ENCODE measurements around the gene PTTG1. TPM values are rescaled to one million over a fixed set of nuclear protein-coding genes. Genes with fewer than 3 reads are reported as not detected.

The PTTG1 gene
- polyA plus RNA-seq, 1 donor (not counting 4 experiments of a cell fraction or from before 2014, with no cell fraction given) = 112 TPM

GRCh38 chr5:160475864-160476438, 54.3 kb downstream of the PTTG1 start:
- Histone ChIP-seq H3K27ac (ENCODE audit: control insufficient read depth, insufficient read depth, low read length) (no peak overlapping the region), H3K9me3 (ENCODE audit: control insufficient read depth, low read depth, low read length) (no peaks in the 10 kb centered on the region), H3K4me2 (ENCODE audit: control insufficient read depth, extremely low read depth, insufficient read depth, low read depth, low read length) (no peak overlapping the region), H3K4me3 (ENCODE audit: control insufficient read depth in 2 of 3, extremely low read depth in 1 of 3, insufficient read depth in 2 of 3, low read depth in 1 of 3, low read length in 3 of 3) (no peak overlapping the region), H3K79me2 (ENCODE audit: control insufficient read depth, insufficient read depth, low read length) (no peaks in the 10 kb centered on the region), H3K9ac (ENCODE audit: control insufficient read depth, extremely low read depth, insufficient read depth, low read length) (no peak overlapping the region), H4K20me1 (ENCODE audit: control insufficient read depth, extremely low read depth, insufficient read depth, low read length) (no peaks in the 10 kb centered on the region), H3K36me3 (ENCODE audit: control insufficient read depth in 2 of 2, extremely low read depth in 1 of 2, insufficient read depth in 2 of 2, low read length in 2 of 2) (no peaks in the 10 kb centered on the region), H2AFZ (ENCODE audit: control insufficient read depth, low read length) (no peak overlapping the region), H3K27me3 (ENCODE audit: control insufficient read depth, extremely low read depth, insufficient read depth, low read length) (no peaks in the 10 kb centered on the region), H3K4me1 (ENCODE audit: control insufficient read depth, extremely low read depth, insufficient read depth, low read length) (peaks cover 6% of the 10 kb centered on the region), H3K9me1 (ENCODE audit: control insufficient read depth, extremely low read depth, insufficient read depth, low read length) (no peaks in the 10 kb centered on the region)
- TF ChIP-seq EZH2 (IDR thresholded peaks at IDR 0.05; ENCODE audit: low read length) (no peak), CTCF (optimal IDR thresholded peaks at IDR 0.05 in 1 of 3, IDR thresholded peaks at IDR 0.05 in 1 of 3, conservative IDR thresholded peaks at IDR 0.05 in 1 of 3; ENCODE audit: extremely low read depth in 1 of 3, insufficient read depth in 2 of 3, low read length in 3 of 3) (no peak)
- dilution Hi-C loops (cut with MboI; ENCODE audit: extremely low pct_ligation_motif_present, low sequenced_read_pairs) = no loop called here
- no peak for DNase-seq (ENCODE audit: low read depth, low spot score)
- FAIRE-seq = no peak

GRCh38 chr5:160477266-160477970, 55.8 kb downstream of the PTTG1 start:
- TF ChIP-seq EZH2 (IDR thresholded peaks at IDR 0.05; ENCODE audit: low read length) = no peak
- TF ChIP-seq CTCF (optimal IDR thresholded peaks at IDR 0.05 in 1 of 3, IDR thresholded peaks at IDR 0.05 in 1 of 3, conservative IDR thresholded peaks at IDR 0.05 in 1 of 3; ENCODE audit: extremely low read depth in 1 of 3, insufficient read depth in 2 of 3, low read length in 3 of 3) = no peak
- Histone ChIP-seq H3K79me2 (ENCODE audit: control insufficient read depth, insufficient read depth, low read length) (no peaks in the 10 kb centered on the region), H3K4me1 (ENCODE audit: control insufficient read depth, extremely low read depth, insufficient read depth, low read length) (peaks cover 6% of the 10 kb centered on the region), H3K9ac (ENCODE audit: control insufficient read depth, extremely low read depth, insufficient read depth, low read length) (no peak overlapping the region), H3K27me3 (ENCODE audit: control insufficient read depth, extremely low read depth, insufficient read depth, low read length) (no peaks in the 10 kb centered on the region), H3K9me1 (ENCODE audit: control insufficient read depth, extremely low read depth, insufficient read depth, low read length) (no peaks in the 10 kb centered on the region), H2AFZ (ENCODE audit: control insufficient read depth, low read length) (no peak overlapping the region), H3K9me3 (ENCODE audit: control insufficient read depth, low read depth, low read length) (no peaks in the 10 kb centered on the region), H3K4me3 (ENCODE audit: control insufficient read depth in 2 of 3, extremely low read depth in 1 of 3, insufficient read depth in 2 of 3, low read depth in 1 of 3, low read length in 3 of 3) (no peak overlapping the region), H3K27ac (ENCODE audit: control insufficient read depth, insufficient read depth, low read length) (no peak overlapping the region), H3K36me3 (ENCODE audit: control insufficient read depth in 2 of 2, extremely low read depth in 1 of 2, insufficient read depth in 2 of 2, low read length in 2 of 2) (no peaks in the 10 kb centered on the region), H4K20me1 (ENCODE audit: control insufficient read depth, extremely low read depth, insufficient read depth, low read length) (no peaks in the 10 kb centered on the region), H3K4me2 (ENCODE audit: control insufficient read depth, extremely low read depth, insufficient read depth, low read depth, low read length) (no peak overlapping the region)
- FAIRE-seq (no peak), DNase-seq (ENCODE audit: low read depth, low spot score) (no peak)
- dilution Hi-C loops (cut with MboI; ENCODE audit: extremely low pct_ligation_motif_present, low sequenced_read_pairs) = no loop called here
